Heart left ventricle (tissue), 16 donors: Measurements from ENCODE around the gene STK4. TPM values are rescaled to one million over a fixed set of nuclear protein-coding genes. Genes with fewer than 3 reads are reported as not detected.

Experiments used
- ATAC-seq, 4 donors: fragments of 200-7000 bp; cut with Tn5 transposase; one replicate each; pipeline ENCODE4 v1.9.1; 2020 to 2022; ENCODE audit warnings: moderate library complexity in 4 of 4, mild to moderate bottlenecking in 3 of 4, moderate number of reproducible peaks in 1 of 4
- DNase-seq, 5 donors: peaks; one replicate each; pipeline ENCODE4 v3.0.0-alpha.2; 2020
- H3K27ac ChIP-seq, 12 donors: fragments of 200-600 bp; sonication (generic) in 4 of 12; one replicate each; pipeline versions ENCODE4 v1.5.0 to v1.8.0; 2016 to 2022; ENCODE audit warnings: mild to moderate bottlenecking in 2 of 12
- H3K27me3 ChIP-seq, 9 donors: fragments of 200-600 bp; sonication (generic) in 2 of 9; one replicate each; pipeline versions ENCODE4 v1.5.1 to v1.8.0; 2016 to 2022; ENCODE audit warnings: mild to moderate bottlenecking in 3 of 9
- H3K36me3 ChIP-seq, 9 donors: fragments of 200-600 bp; sonication (generic) in 2 of 9; one replicate each; pipeline versions ENCODE4 v1.5.0 to v1.8.0; 2018 to 2022; ENCODE audit warnings: mild to moderate bottlenecking in 2 of 9
- H3K4me1 ChIP-seq, 12 donors: fragments of 200-600 bp; sonication (generic) in 4 of 12; one replicate each; pipeline versions ENCODE4 v1.5.0 to v1.8.0; 2016 to 2022; ENCODE audit warnings: mild to moderate bottlenecking in 3 of 12
- H3K4me3 ChIP-seq, 12 donors: fragments of 200-600 bp; sonication (generic) in 4 of 12; one replicate each; pipeline versions ENCODE4 v1.5.0 to v1.8.0; 2017 to 2022; ENCODE audit warnings: mild to moderate bottlenecking in 9 of 12, moderate library complexity in 4 of 12
- H3K9me3 ChIP-seq, 12 donors: fragments of 200-600 bp; sonication (generic) in 4 of 12; one replicate each; pipeline versions ENCODE4 v1.5.0 to v1.8.0; 2016 to 2022; ENCODE audit warnings: mild to moderate bottlenecking in 1 of 12
- POLR2A ChIP-seq, 2 donors: fragments of 450-650 bp; IDR thresholded peaks; one replicate each; pipeline ENCODE4 v1.6.1; 2017; ENCODE audit warnings: antibody characterized with exemption in 2 of 2, mild to moderate bottlenecking in 2 of 2, moderate library complexity in 2 of 2
- WGBS, 4 donors: extraction: QIAGEN DNeasy Blood & Tissue Kit in 2 of 4; methylation state at CpG; one replicate each; pipeline versions ENCODE4 v1.1.5 to v1.1.7; 2013 to 2018; 5-methylcytosine and 5-hydroxymethylcytosine counted together
- intact Hi-C, 10 donors: fragments of 100-400 bp; cut with DNase I; formaldehyde crosslinking; loops; one replicate each; pipeline versions ENCODE4 v1.11.1 to v1.14.2; 2022
- polyA plus RNA-seq, 2 donors: library from polyadenylated mRNA; stranded (reverse); fragments of 200-250 nt; gene quantifications; one replicate each; pipeline ENCODE4 v1.2.3, GENCODE V29; 2013
- total RNA-seq, 9 donors: library from RNA; depleted of rRNA in 2 of 9; stranded (reverse); fragments of >200 nt in 2 of 9; fragmentation: NEBNext Ultra II Directional in 3 of 9; extraction: Animal tissue kit (Norgen Biotek cat#: 25700) in 3 of 9; gene quantifications; one replicate each; pipeline versions ENCODE4 v1.1.0 to v1.2.4, GENCODE V29; 2016 to 2023
- TF ChIP-seq, protein P1 (sequence below), 12 donors: fragments of 200-600 bp; sonication (generic) in 4 of 12; IDR thresholded peaks; one replicate each; pipeline versions ENCODE4 v1.5.0 to v1.8.0; 2018 to 2022; ENCODE audit warnings: antibody characterized with exemption in 12 of 12, mild to moderate bottlenecking in 5 of 12
- donor health status: ischemic (EF 13 %, LVEDD 7.1; RV severe dilation, severe dysfunction).
- donor health status: healthy with polysubstance abuse.
- donor health status: DM: no; HTN: yes; CAD: no.
- donor health status: DM: no; HTN: no; CAD: no.
- donor health status: ischemic (EF 25% LVEDD 6.9; RV normal size, moderate dysfunction).
- donor health status: ischemic (EF 25% LVEDD 5.7; RV mildly dilated, moderate dysfunction).
- donor health status: healthy.
- donor health status: DM: yes; HTN: yes; CAD: no.
- donor health status: ischemic (EF 35%, LVEDD 5.7; RV mildly dilated, moderate dysfunction).
- donor health status: nonischemic (EF 11% LVEDD 7.7; RV severe dilation, severe dysfunction).
- donor health status: DM: yes; HTN: yes; CAD: no.
- donor health status: PGD.
- donor health status: ischemic (EF 29% LVEDD 5.4; RV normal size, mild dysfunction).
- donor health status: nonischemic (EF 23%, LVEDD 6.1; RV moderate dilation, normal function).

Gene STK4
- total and polyA plus RNA-seq, 11 donors, result 3.2 to 25.3 (median 9.3) TPM

DNA sequence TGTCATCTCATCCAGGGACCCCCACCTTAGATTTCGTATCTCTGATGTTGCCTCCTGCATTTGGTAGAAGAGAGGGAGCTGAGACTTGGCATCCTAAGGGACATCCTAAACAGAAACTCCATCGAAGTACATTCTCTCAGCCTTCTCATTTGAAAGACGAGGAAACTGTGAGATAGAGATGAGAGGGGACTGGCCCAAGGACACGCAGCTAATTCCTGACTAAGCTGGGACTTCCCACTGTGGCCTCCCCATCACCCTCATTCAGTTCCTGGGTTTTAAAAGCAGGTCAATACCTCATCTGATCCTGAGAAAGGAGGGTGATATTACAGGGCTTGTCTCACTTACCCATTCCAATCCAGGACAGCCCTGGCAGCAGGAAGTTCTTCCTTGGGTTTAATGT is 149.5 kb downstream of the STK4 start:
- no peaks in the 10 kb centered on the region for H3K9me3 ChIP-seq
- peaks cover 0 to 38% (median 4%) of the 10 kb centered on the region in 9 donors for H3K27me3 ChIP-seq
- ATAC-seq (no peak), DNase-seq (no peak)
- WGBS, 4 donors, result 72 to 85% (median 80%) methylated on average over 4 of the region's 4 CpGs
- intact Hi-C loops, result no loop called here
- no peak overlapping the region for H3K4me3 ChIP-seq
- H3K36me3 ChIP-seq, result no peaks in the 10 kb centered on the region
- H3K27ac ChIP-seq, result no peak overlapping the region
- H3K4me1 ChIP-seq, result no peaks in the 10 kb centered on the region
- no peak for TF ChIP-seq POLR2A (IDR thresholded peaks at IDR 0.05)
- TF ChIP-seq, protein P1, sequence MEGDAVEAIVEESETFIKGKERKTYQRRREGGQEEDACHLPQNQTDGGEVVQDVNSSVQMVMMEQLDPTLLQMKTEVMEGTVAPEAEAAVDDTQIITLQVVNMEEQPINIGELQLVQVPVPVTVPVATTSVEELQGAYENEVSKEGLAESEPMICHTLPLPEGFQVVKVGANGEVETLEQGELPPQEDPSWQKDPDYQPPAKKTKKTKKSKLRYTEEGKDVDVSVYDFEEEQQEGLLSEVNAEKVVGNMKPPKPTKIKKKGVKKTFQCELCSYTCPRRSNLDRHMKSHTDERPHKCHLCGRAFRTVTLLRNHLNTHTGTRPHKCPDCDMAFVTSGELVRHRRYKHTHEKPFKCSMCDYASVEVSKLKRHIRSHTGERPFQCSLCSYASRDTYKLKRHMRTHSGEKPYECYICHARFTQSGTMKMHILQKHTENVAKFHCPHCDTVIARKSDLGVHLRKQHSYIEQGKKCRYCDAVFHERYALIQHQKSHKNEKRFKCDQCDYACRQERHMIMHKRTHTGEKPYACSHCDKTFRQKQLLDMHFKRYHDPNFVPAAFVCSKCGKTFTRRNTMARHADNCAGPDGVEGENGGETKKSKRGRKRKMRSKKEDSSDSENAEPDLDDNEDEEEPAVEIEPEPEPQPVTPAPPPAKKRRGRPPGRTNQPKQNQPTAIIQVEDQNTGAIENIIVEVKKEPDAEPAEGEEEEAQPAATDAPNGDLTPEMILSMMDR (IDR thresholded peaks at IDR 0.05), result no peak

- WGBS, 4 donors, result 58 to 68% (median 64%) methylated on average over 4 of the region's 4 CpGs
Measured at GRCh38 chr20:45117581-45117980, 151.3 kb downstream of the STK4 start.

DNA sequence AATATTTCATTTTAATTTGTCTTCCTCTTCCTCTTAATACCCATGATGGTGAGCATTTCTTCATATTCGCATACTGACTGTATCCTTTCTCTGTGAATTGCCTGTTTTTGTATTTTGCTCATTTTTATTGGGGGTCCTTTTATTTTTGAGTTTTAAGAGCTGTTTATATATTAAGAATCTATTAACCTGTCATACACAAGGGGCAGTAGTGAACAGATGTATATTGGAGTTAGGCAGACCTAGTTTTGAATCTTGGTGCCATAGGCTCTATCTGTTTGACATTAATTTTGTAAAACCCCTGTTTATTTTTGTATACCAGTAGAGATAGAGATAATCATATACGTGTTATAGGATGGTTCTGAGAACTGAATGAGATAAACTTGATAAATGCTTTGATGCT is 151.7 kb downstream of the STK4 start:
- no peak for DNase-seq
- Histone ChIP-seq H3K36me3 (no peaks in the 10 kb centered on the region), H3K27ac (no peak overlapping the region), H3K9me3 (no peaks in the 10 kb centered on the region), H3K27me3 (peaks cover 0 to 38% (median 4%) of the 10 kb centered on the region in 9 donors), H3K4me3 (no peak overlapping the region), H3K4me1 (no peaks in the 10 kb centered on the region)
- TF ChIP-seq, protein P1 (IDR thresholded peaks at IDR 0.05), result no peak
- no peak for TF ChIP-seq POLR2A (IDR thresholded peaks at IDR 0.05)
- intact Hi-C loops, result no loop called here
- no peak for ATAC-seq
- 78 to 88% (median 81%) methylated on average over 2 of the region's 2 CpGs for WGBS, 4 donors

More at GRCh38 chr20:45117581-45117980, 151.3 kb downstream of the STK4 start:
- DNase-seq (no peak), ATAC-seq (no peak)
- TF ChIP-seq, protein P1 (IDR thresholded peaks at IDR 0.05), result no peak
- TF ChIP-seq POLR2A (IDR thresholded peaks at IDR 0.05), result no peak
- Histone ChIP-seq H3K27ac (no peak overlapping the region), H3K4me3 (no peak overlapping the region), H3K36me3 (no peaks in the 10 kb centered on the region), H3K9me3 (no peaks in the 10 kb centered on the region), H3K4me1 (no peaks in the 10 kb centered on the region), H3K27me3 (peaks cover 0 to 38% (median 4%) of the 10 kb centered on the region in 9 donors)
- intact Hi-C loops, result no loop called here

DNA sequence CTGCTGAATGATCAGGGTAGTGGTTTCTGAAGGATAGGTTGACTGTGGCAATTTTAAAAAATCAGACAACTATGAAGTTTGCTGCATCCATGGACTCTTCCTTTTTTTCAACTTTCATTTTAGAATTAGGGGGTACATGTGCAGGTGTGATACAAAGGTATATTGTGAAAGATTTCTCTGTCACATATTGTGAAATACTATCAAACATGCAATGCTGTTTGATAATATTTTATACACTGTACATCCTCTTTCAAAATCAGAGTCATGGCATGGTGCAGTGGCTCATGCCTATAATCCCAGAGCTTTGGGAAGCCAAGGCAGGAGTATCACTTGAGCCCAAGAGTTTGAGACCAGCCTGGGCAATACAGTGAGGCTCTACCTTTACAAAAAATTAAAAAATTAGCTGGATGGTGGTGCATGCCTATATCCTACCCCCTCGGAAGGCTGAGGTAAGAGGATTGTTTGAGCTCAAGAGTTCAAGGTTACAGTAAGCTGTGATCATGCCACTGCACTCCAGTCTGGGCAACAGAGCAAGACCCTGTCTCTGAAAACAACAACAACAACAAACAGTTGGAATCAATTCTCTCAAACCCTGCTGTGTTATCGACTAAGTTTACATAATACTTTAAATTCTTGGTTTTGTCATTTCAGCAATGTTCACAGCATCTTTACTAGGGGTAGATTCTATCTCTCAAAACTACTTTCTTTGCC is 153.4 kb downstream of the STK4 start:
- WGBS, 4 donors, result 64 to 82% (median 73%) methylated on average over 2 of the region's 2 CpGs
- Histone ChIP-seq H3K27me3 (peaks cover 0 to 52% (median 6%) of the 10 kb centered on the region in 9 donors), H3K36me3 (no peaks in the 10 kb centered on the region), H3K27ac (no peak overlapping the region), H3K9me3 (no peaks in the 10 kb centered on the region), H3K4me3 (no peak overlapping the region), H3K4me1 (no peaks in the 10 kb centered on the region)
- no peak for ATAC-seq
- intact Hi-C loops, result no loop called here
- TF ChIP-seq, protein P1 (IDR thresholded peaks at IDR 0.05), result no peak
- TF ChIP-seq POLR2A (IDR thresholded peaks at IDR 0.05), result no peak
- no peak for DNase-seq
